KOPT-K1 (cell line): ENCODE results near the gene ELP5.
A peak's percentile ranks its signal among the peaks of the same experiment; 100 is the strongest.

Source experiments
- H3K27ac ChIP-seq: fragments of 200-600 bp; sonication (generic); 2 replicates; pipeline ENCODE4 v1.5.1; 2016; ENCODE audit warnings: antibody characterized with exemption, mild to moderate bottlenecking, low read depth, low read length; ENCODE audit not compliant: poor library complexity, severe bottlenecking
- H3K36me3 ChIP-seq: fragments of 200-600 bp; sonication (generic); 2 replicates; pipeline ENCODE4 v1.5.1; 2017; ENCODE audit warnings: antibody characterized with exemption, mild to moderate bottlenecking, low read length, moderate library complexity; ENCODE audit not compliant: insufficient read depth
- H3K9me3 ChIP-seq: fragments of 200-600 bp; sonication (generic); 2 replicates; pipeline ENCODE4 v1.5.1; 2017; ENCODE audit warnings: antibody characterized with exemption, low read length, mild to moderate bottlenecking; ENCODE audit not compliant: insufficient read depth, poor library complexity, severe bottlenecking

Gene ELP5

GRCh38 chr17:7224661-7225111 is 27.3 kb upstream of the ELP5 start:
- Histone ChIP-seq H3K27ac (no peak overlapping the region), H3K36me3 (peaks cover 79% of the 10 kb centered on the region), H3K9me3 (no peaks in the 10 kb centered on the region)

DNA sequence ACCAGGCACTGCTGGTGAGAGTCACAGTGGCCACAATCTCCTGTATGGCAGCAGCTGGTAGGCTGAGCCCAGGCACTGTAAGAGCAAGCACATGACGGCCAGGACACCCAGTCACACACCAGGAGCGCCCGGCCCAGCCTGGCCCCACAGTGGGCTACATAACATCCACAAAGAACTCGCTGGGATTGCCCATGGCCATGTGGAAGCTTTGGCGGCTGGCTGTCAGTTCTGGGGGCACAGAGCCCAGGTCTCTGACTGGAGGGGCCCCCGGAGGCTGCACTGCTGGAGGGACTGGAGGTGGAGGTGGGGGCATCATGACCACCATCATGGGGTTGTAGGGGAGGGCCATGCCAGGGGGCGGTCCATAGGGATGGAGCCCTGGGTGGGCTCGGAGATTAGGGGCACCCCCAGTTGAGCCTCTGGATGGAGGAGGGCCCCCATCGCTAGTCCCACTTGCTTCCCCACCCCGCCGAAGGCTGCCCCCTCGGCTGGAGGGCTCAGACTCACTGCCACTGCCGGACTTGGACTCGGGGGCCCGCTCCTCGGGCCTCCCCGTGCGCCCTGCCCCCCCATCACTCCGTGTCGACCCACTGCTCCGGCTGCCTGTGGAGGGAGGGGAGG is 26.2 kb upstream of the ELP5 start:
- H3K9me3 ChIP-seq = no peaks in the 10 kb centered on the region
- H3K27ac ChIP-seq = no peak overlapping the region
- H3K36me3 ChIP-seq = peaks cover 91% of the 10 kb centered on the region

GRCh38 chr17:7226721-7227710 is 25.0 kb upstream of the ELP5 start:
- Histone ChIP-seq H3K9me3 (no peaks in the 10 kb centered on the region), H3K27ac (no peak overlapping the region), H3K36me3 (peaks cover 92% of the 10 kb centered on the region)

DNA sequence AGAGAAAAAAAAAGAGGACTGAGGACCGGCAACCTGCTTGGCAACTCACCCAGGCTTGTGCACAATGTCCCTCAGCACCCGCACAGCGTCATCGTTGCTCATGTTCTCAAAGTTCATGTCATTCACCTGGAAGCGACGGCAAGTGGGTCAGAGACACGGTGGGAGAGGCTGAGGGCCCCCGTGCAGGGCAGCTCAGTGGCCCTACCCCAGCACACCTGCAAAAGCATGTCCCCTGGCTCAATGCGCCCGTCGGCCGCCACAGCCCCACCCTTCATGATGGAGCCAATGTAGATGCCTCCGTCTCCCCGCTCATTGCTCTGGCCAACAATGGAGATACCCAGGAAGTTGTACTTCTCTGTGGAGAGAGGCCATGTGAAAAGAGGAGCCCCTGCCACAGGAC is 23.1 kb upstream of the ELP5 start:
- Histone ChIP-seq H3K36me3 (peaks cover 73% of the 10 kb centered on the region), H3K9me3 (no peaks in the 10 kb centered on the region), H3K27ac (no peak overlapping the region)

DNA sequence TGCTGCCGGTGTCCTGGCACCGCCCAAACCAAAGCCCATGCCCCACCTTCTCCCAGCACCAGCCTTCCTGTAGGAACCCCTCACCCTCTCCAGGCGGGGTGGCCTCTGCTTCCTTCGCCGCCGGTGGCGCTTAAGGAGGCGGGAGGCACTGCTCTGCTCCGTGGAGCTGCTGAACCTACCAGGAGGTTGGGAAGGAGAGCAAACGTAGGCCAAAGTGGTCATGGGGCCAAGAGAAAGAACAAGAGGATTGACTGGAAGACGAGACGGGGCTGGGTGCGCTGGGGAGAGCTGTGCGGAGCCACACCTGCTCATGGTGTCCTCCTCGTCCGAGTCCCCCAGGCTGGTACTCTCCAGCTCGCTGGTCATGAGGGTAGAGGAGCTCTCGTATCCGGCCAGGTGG is 22.5 kb upstream of the ELP5 start:
- H3K27ac ChIP-seq = no peak overlapping the region
- peaks cover 67% of the 10 kb centered on the region for H3K36me3 ChIP-seq

GRCh38 chr17:7232114-7232513 is 19.9 kb upstream of the ELP5 start:
- Histone ChIP-seq H3K9me3 (no peaks in the 10 kb centered on the region), H3K36me3 (peaks cover 65% of the 10 kb centered on the region), H3K27ac (no peak overlapping the region)

More for the DNA sequence above, 22.5 kb upstream of the ELP5 start:
- H3K9me3 ChIP-seq = no peaks in the 10 kb centered on the region

GRCh38 chr17:7233701-7234082 is 18.3 kb upstream of the ELP5 start:
- Histone ChIP-seq H3K36me3 (peaks cover 53% of the 10 kb centered on the region), H3K9me3 (no peaks in the 10 kb centered on the region), H3K27ac (peak overlapping the region; percentile 82)

DNA sequence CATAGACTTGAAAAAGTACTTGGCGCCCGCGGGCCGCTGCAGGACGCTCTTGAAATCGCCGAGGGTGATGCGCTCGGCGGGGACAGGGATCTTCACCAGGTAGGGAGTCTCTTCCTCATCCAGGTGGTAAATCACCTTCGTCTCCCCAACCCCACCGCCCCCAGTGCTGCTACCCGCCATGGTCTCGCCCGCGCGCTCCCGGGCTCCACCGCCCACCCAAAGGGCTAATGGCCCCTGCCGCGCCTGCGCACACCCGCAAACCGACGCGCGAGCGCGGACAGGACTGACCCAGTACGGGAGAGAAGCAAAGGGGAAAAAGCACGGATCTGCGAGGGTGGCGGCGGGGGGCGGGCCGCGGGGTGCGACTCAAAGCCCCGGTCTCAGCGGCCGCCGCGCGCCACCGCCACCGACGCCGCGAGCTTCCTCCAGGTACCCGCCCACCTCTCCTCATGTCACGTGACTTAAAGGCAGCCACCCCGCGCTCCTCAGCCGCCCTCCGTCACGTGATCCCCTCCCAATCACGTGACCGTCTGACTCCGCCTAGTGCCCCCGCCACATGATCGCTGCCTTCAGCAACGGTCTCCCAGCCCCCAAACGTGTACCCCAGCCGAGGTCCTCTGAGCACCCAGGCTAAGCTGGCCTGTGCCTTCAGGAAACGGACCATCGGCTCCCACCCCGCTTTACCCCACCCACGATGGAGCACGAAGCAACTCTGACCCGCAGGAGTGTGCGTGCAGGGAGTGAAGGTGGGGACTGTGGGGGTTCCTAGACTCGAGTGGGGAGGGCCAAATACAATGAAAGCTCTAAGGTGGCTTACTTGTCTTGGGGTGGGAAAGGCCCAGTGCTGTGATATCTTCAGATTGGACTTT is 17.7 kb upstream of the ELP5 start, which contains the start of gene DVL2:
TSS of gene DVL2 (minus strand) at position 435 of the 869 bp plus-strand sequence. CDS start at position 180, 255 bp downstream.
- Histone ChIP-seq H3K36me3 (peaks cover 46% of the 10 kb centered on the region), H3K9me3 (no peaks in the 10 kb centered on the region), H3K27ac (peak within 1 kb of the TSS; percentile 82)

DNA sequence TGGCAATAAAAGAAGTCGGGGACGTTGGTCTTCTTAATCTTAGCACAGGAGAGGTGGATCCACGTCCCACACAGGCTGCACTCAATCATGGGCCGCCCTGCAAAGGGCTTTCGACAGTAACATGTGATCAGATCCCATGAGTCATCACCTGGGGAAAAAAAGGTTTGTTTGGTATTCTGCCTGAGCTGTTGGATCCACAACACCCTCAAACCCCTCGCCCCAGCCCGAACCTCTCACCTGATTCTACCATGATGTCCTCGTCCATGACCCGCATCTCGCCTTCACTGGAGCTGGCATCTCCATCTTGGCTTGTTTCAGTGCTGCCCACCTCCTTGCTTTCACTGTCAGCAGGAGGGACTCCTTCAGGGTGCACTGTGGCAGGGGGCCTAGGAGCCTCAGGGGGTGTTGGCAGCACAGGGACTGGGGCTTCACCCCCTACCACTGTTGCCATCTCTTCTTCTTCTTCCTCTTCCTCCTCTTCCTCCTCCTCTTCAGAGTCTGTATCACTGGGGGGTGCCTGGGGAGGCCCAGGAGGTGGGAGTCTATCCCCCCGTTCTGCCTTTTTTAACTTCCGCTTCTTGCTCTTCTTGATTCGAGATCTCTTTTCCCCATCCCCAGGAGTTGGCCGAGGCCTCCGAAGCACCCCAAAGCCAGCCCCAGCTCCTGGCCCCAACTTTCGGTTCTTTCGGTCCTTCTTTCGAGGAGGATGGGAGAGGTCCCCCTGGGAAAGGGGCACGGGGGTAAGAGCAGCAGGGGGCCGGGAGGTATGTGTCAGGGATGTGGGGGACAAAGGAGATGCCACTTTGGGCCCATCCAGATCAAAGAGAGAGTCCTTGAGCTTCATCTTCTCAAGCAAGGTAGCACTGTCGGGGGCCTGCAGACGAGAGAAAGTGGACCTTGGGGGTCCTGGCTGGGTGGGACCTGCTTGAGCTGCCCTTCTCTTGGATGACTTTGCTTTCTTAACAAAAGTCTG is 16.0 kb upstream of the ELP5 start:
- no peaks in the 10 kb centered on the region for H3K9me3 ChIP-seq
- peaks cover 40% of the 10 kb centered on the region for H3K36me3 ChIP-seq
- H3K27ac ChIP-seq = no peak overlapping the region

DNA sequence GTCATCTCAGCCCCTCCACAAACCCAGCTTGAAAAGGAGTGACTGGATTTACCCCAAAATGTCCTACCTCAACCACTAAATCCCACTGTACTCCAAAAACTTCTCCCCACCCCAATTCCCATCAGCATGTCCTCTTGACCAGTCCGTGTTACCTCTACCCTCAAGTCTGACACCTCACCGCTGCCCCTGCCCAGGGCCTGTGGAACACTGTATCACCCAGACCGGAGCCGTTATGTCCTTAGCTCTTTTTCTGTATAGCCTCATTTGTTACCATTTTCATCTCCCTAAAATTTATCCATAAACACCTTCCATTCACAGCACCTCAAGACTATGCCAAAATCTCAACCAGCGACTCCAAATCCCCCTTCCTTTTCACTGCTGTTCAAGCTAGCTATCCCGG is 15.2 kb upstream of the ELP5 start:
- Histone ChIP-seq H3K9me3 (no peaks in the 10 kb centered on the region), H3K27ac (peak overlapping the region; percentile 94), H3K36me3 (peaks cover 38% of the 10 kb centered on the region)

- H3K27ac ChIP-seq = peak overlapping the region; percentile 94
These were observed 14.7 kb upstream of the ELP5 start for GRCh38 chr17:7237266-7237760.

GRCh38 chr17:7237761-7238419 is 14.1 kb upstream of the ELP5 start:
- Histone ChIP-seq H3K27ac (peak overlapping the region; percentile 94), H3K36me3 (peaks cover 38% of the 10 kb centered on the region), H3K9me3 (no peaks in the 10 kb centered on the region)

More at GRCh38 chr17:7237266-7237760, 14.7 kb upstream of the ELP5 start:
- H3K36me3 ChIP-seq = peaks cover 38% of the 10 kb centered on the region
- H3K9me3 ChIP-seq = no peaks in the 10 kb centered on the region

DNA sequence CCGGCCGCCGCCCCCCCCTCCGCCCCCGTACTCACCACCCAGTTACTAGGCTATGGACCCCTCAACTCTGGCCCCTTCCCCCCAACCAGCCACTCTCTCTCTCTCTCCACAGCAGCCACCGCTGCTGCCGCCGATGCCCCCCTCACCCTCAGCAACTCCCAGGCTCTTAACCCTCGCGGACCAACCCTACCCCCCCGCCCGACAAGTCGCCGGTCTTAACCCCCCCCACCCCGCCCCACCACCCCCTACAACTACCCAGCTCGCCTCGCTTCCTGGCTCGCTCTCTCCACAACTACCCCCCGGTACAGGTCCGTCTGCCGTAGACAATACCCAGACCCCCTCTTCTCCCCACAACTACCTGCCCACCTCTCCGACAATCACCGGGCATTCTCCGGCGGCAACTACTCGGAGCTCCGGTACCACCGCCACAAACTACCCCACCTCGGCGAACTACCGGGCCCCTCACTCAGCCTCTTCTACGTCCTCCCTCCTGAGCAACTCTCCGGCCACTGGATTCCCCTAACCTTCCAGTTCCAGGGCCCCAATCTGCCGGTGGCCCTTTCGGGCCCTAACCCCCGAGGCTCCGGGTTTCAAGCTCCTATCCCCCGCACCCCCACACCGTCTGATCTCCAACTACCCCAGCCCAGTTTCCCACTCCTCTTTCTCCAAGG is 13.5 kb upstream of the ELP5 start:
- Histone ChIP-seq H3K27ac (peak overlapping the region; percentile 94), H3K36me3 (peaks cover 43% of the 10 kb centered on the region), H3K9me3 (no peaks in the 10 kb centered on the region)
